Breast epithelium (tissue), 3 donors: ENCODE data around the gene SYT2.

Source experiments
- POLR2A ChIP-seq: fragments of 450-650 bp; IDR thresholded peaks from one replicate; pipeline ENCODE4 v1.6.1; 2016; ENCODE audit warnings: antibody characterized with exemption, mild to moderate bottlenecking, moderate library complexity
- TF ChIP-seq, protein P1 (sequence below), 3 donors: fragments of 450-650 bp; IDR thresholded peaks; one replicate each; pipeline ENCODE4 v1.5.1; 2016 to 2017; ENCODE audit warnings: antibody characterized with exemption in 3 of 3, mild to moderate bottlenecking in 3 of 3, moderate library complexity in 3 of 3

DNA sequence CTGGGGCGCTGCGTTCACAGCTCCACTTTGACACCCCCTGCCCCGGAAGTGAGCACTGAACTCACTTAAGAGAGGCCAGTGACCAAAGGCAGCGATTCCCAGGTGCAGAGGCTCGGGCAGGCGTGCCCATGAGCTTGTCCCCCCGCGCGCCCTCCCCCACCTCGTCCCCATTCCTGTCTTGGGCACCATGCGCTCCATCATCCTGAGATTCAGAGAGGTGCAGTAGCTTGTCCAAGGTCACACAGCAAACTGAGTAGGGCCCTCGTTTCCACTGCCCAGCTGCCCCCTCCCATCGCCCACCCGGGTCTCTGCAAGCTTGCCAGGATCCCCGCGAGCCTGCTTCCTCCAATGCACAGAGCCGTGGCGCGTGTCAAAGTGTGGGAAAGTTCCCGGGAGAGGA lies 68.0 kb downstream of the SYT2 start:
- no peak for TF ChIP-seq POLR2A
- TF ChIP-seq, protein P1, sequence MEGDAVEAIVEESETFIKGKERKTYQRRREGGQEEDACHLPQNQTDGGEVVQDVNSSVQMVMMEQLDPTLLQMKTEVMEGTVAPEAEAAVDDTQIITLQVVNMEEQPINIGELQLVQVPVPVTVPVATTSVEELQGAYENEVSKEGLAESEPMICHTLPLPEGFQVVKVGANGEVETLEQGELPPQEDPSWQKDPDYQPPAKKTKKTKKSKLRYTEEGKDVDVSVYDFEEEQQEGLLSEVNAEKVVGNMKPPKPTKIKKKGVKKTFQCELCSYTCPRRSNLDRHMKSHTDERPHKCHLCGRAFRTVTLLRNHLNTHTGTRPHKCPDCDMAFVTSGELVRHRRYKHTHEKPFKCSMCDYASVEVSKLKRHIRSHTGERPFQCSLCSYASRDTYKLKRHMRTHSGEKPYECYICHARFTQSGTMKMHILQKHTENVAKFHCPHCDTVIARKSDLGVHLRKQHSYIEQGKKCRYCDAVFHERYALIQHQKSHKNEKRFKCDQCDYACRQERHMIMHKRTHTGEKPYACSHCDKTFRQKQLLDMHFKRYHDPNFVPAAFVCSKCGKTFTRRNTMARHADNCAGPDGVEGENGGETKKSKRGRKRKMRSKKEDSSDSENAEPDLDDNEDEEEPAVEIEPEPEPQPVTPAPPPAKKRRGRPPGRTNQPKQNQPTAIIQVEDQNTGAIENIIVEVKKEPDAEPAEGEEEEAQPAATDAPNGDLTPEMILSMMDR (IDR thresholded peaks at IDR 0.05): no peak
